ENCODE data around the gene AKAP12. TPM values are rescaled to one million over a fixed set of nuclear protein-coding genes. Genes with fewer than 3 reads are reported as not detected.

AKAP12 gene
- total RNA-seq, 1 donor from 2014 or later: 81.3 TPM

DNA sequence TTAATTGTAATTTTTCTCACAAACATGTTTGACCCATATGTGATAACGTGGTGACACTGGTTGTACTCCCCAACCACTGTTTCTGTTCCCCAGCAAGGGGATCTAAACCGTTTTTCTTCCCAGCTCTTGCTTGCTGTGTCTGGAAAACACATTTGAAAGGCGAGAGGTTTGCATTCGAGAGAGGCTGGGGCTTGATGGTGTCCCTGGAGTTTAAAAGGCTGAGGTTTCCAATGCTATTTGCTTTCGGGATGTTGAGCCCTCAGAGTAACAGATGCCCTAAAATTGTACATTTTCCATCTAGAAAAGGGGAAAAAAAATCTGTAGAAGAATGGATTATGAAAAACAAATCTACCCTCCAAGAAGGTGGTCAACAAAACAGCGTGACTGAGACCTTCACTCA is 35.4 kb downstream of the AKAP12 start:
- no peak overlapping the region for H3K4me3 Mint-ChIP-seq
- Histone ChIP-seq H3K9ac (no peak overlapping the region), H3K27ac (no peak overlapping the region), H3K79me2 (ENCODE audit: low read depth) (peaks cover 34% of the 10 kb centered on the region), H3K4me1 (peaks cover 14% of the 10 kb centered on the region), H3K9me3 (ENCODE audit: low read depth) (no peaks in the 10 kb centered on the region), H3F3A (ENCODE audit: low read depth) (no peaks in the 10 kb centered on the region), H3K27me3 (no peaks in the 10 kb centered on the region), H2AFZ (replicated peaks) (no peak overlapping the region), H3K4me3 (no peak overlapping the region), H3K4me2 (no peak overlapping the region), H4K20me1 (ENCODE audit: low read depth) (no peaks in the 10 kb centered on the region), H3K36me3 (no peaks in the 10 kb centered on the region)
- peaks cover 18% of the 10 kb centered on the region for H3K4me1 Mint-ChIP-seq
- H3K27me3 Mint-ChIP-seq (ENCODE audit: insufficient read depth, low read depth): peaks cover 2% of the 10 kb centered on the region
- peak; percentile 12 for DNase-seq (ENCODE audit: low spot score)
- no peak for TF ChIP-seq EZH2phosphoT487 (IDR thresholded peaks at IDR 0.05)
- TF ChIP-seq, protein P1, sequence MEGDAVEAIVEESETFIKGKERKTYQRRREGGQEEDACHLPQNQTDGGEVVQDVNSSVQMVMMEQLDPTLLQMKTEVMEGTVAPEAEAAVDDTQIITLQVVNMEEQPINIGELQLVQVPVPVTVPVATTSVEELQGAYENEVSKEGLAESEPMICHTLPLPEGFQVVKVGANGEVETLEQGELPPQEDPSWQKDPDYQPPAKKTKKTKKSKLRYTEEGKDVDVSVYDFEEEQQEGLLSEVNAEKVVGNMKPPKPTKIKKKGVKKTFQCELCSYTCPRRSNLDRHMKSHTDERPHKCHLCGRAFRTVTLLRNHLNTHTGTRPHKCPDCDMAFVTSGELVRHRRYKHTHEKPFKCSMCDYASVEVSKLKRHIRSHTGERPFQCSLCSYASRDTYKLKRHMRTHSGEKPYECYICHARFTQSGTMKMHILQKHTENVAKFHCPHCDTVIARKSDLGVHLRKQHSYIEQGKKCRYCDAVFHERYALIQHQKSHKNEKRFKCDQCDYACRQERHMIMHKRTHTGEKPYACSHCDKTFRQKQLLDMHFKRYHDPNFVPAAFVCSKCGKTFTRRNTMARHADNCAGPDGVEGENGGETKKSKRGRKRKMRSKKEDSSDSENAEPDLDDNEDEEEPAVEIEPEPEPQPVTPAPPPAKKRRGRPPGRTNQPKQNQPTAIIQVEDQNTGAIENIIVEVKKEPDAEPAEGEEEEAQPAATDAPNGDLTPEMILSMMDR (IDR thresholded peaks at IDR 0.05): no peak
- peaks cover 9% of the 10 kb centered on the region for H3K36me3 Mint-ChIP-seq
- no peaks in the 10 kb centered on the region for H3K9me3 Mint-ChIP-seq
- H3K27ac Mint-ChIP-seq: no peak overlapping the region

DNA sequence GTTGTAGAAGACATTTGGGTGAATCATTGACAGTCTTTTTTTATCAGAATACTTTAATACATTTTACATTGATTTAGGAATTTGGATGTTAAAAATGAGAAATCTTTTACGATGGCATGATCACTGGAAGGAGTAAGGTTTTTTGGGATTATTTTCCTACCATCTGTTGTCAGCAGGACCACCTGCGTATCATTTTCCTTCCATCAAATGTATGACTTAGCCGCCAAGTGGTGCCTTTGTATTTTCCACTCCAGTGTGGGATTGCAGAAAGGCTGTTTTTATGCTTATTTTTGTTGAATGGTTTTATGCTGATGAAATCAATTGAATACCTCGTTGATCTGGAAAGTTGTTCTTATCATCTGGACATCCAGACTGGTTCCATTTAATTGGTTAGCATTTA is 35.8 kb downstream of the AKAP12 start:
- H3K79me2 ChIP-seq (ENCODE audit: low read depth): peaks cover 29% of the 10 kb centered on the region
- H3K9me3 ChIP-seq (ENCODE audit: low read depth): no peaks in the 10 kb centered on the region
- H4K20me1 ChIP-seq (ENCODE audit: low read depth): no peaks in the 10 kb centered on the region
- no peaks in the 10 kb centered on the region for H3K27me3 ChIP-seq
- H3K9ac ChIP-seq: no peak overlapping the region
- no peaks in the 10 kb centered on the region for H3K9me3 Mint-ChIP-seq
- H3F3A ChIP-seq (ENCODE audit: low read depth): no peaks in the 10 kb centered on the region
- TF ChIP-seq, protein P1 (IDR thresholded peaks at IDR 0.05): no peak
- TF ChIP-seq EZH2 (IDR thresholded peaks at IDR 0.05) (no peak), EZH2phosphoT487 (IDR thresholded peaks at IDR 0.05) (no peak)
- no peak overlapping the region for H3K27ac ChIP-seq
- no peak for DNase-seq (ENCODE audit: low spot score)
- no peak overlapping the region for H3K4me2 ChIP-seq
- no peak overlapping the region for H2AFZ ChIP-seq (replicated peaks)
- H3K36me3 ChIP-seq: no peaks in the 10 kb centered on the region
- H3K4me1 Mint-ChIP-seq: peaks cover 18% of the 10 kb centered on the region
- H3K36me3 Mint-ChIP-seq: peaks cover 9% of the 10 kb centered on the region
- H3K4me3 ChIP-seq: no peak overlapping the region
- peaks cover 2% of the 10 kb centered on the region for H3K27me3 Mint-ChIP-seq (ENCODE audit: insufficient read depth, low read depth)
- no peak overlapping the region for H3K27ac Mint-ChIP-seq
- no peak overlapping the region for H3K4me3 Mint-ChIP-seq
- H3K4me1 ChIP-seq: peaks cover 14% of the 10 kb centered on the region

DNA sequence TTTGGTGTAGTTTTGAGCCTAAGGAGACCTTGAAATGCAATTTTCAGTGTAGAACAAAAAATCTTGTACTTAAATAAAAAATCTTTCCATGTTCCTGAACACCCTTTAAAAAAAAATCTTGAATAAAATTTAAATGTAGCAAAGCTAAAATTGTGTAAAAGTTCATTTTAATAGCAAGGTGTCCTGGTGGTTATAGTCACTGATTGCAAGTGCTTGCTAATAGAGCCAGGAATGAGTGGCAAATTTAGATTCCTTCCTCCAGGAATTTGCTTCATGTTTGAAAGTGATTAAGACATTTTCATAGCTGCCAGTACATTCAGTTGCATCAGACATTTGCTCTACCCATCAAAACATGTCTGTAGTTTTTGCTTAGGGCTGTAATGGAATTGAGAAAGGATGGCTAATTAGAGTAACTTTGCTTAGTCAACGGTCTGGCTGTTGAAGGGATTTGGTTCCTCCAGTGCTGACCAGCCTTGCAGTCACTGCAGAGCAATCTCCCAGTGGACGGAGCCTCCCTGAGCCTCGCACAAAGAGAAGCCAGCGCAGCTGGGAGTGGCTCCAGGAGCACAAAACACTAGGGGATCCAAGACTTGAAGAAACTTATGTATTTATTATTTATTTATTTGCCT is 36.5 kb downstream of the AKAP12 start:
- H3K27ac Mint-ChIP-seq: peak overlapping the region; percentile 44
- Histone ChIP-seq H3K36me3 (no peaks in the 10 kb centered on the region), H3K27ac (no peak overlapping the region), H2AFZ (replicated peaks) (no peak overlapping the region), H3K79me2 (ENCODE audit: low read depth) (peaks cover 23% of the 10 kb centered on the region), H4K20me1 (ENCODE audit: low read depth) (no peaks in the 10 kb centered on the region), H3F3A (ENCODE audit: low read depth) (no peaks in the 10 kb centered on the region), H3K27me3 (no peaks in the 10 kb centered on the region), H3K4me3 (no peak overlapping the region), H3K4me2 (peak overlapping the region; percentile 23), H3K9me3 (ENCODE audit: low read depth) (no peaks in the 10 kb centered on the region), H3K9ac (no peak overlapping the region), H3K4me1 (peaks cover 14% of the 10 kb centered on the region)
- peaks cover 18% of the 10 kb centered on the region for H3K4me1 Mint-ChIP-seq
- DNase-seq (ENCODE audit: low spot score): peak; percentile 67
- TF ChIP-seq EZH2phosphoT487 (IDR thresholded peaks at IDR 0.05): no peak
- TF ChIP-seq, protein P1 (IDR thresholded peaks at IDR 0.05): peak; percentile 14
- H3K4me3 Mint-ChIP-seq: no peak overlapping the region
- no peaks in the 10 kb centered on the region for H3K9me3 Mint-ChIP-seq
- H3K27me3 Mint-ChIP-seq (ENCODE audit: insufficient read depth, low read depth): peaks cover 2% of the 10 kb centered on the region
- peaks cover 9% of the 10 kb centered on the region for H3K36me3 Mint-ChIP-seq
